GM11168 (cell line): Measurements from ENCODE around the gene IGF2BP3.

Source experiments
- in situ Hi-C: fragments of 300-500 bp; cut with MboI; formaldehyde crosslinking; loops from one replicate; pipeline ENCODE4 v1.12.0; 2022; ENCODE audit warnings: low sequenced_read_pairs; ENCODE audit not compliant: unreplicated experiment

IGF2BP3 gene

DNA sequence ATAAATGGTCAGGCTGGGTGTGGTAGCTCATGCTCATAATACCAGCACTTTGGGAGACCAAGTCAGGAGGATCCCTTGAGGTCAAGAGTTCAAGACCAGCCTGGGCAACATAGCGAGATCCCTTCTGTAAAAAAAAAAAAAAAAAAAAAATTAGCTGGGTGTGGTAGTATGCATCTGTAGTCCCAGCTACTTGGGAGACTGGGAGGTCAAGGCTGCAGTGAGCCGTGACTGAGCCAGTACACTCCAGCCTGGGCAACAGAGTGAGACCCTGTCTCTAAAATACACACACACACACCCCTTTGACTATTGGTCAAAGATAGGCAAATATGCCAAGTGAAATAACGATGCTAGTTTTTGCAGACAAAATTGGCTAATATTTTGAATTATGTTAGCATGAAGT lies 80.6 kb downstream of the IGF2BP3 start:
- in situ Hi-C loops: no loop called here

DNA sequence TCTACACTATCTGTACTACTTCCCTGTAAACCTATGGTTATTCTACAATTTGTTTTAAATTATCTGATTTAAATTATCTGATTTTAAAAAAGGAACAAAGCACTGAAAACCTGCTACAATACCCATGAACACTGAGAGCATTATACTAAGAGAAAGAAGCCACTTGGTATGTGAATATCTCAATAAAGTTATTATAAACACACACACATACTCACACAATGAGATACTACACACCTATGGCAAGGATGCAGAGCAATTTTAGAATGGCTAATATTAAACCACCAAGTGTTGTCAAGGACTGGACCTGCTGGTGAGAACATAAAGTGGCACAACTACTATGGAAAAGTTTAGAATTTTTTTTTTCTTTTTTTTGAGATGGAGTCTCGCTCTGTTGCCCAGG lies 82.7 kb downstream of the IGF2BP3 start:
- in situ Hi-C loops: no loop called here

DNA sequence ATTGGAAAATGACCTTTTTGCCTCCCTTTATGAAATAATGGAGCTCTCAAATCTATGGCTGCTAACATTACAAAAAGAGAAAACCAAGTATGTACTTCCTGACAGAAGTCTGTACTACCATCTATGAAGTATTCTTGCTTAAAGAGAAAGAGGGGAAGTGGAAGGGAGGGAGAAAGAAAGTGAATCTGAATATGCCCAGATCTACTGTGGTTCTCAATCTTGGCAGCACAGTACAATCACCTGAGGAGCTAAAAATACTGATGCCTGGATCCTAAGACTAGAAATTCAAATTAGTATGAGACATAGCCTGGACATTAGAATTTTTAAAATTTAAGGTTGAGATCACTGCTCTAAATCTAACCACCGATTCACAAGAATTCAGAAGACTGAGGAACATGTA lies 85.2 kb downstream of the IGF2BP3 start:
- in situ Hi-C loops: no loop called here

DNA sequence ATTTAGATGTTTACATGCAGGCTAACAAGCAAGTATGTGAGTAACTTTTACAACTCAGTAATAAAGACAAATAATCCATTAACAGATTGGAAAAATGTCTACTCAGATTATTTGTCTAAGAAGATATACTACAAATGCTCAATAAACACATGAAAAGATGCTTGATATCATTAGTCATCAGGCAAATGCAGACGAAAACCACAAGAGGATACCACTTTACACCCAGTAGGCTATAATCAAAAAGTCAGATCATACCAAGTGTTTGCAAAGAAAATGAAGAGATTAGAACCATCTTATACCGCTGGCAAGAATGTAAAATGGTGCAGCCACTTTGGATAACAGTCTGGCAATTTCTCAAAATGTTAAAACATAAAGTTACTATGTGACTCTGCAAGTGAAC lies 87.1 kb downstream of the IGF2BP3 start:
- in situ Hi-C loops: no loop called here

DNA sequence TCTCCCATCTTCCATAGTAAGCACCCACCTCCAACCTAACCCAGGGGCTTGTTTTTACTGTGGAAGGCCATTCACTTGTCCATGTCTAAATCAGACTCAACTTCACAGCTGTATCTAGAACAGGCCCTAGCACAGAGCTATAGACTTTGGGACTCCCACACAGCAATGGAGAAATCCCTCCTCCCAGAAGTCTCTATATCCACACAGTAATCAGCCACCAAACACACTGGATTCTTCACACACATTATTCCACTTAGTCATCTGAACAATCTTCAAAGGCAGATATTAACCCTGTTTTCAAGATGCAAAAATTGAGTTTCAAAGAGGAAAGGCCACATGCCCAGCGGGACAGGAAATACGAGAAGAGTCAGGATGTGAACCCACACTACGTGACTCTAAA lies 89.3 kb downstream of the IGF2BP3 start:
- in situ Hi-C loops: no loop called here

DNA sequence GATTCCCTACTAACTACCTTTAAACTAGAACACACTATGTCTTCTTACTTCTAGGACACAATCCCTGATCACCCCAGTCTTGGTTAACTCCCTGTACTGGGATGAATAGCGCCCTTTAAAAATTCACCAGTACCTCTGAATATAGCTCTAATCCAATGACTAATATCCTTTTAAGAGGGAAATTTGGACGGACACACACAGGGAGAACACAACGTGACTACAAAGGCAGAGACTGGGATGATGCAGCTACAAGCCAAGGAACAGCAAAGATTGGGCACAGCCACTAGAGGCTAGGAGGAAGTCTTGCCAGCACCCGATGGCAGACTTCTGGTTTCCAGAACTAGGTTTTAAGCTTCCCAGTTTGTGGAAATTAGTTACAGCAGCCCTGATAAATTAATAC lies 89.7 kb downstream of the IGF2BP3 start:
- in situ Hi-C loops: no loop called here

DNA sequence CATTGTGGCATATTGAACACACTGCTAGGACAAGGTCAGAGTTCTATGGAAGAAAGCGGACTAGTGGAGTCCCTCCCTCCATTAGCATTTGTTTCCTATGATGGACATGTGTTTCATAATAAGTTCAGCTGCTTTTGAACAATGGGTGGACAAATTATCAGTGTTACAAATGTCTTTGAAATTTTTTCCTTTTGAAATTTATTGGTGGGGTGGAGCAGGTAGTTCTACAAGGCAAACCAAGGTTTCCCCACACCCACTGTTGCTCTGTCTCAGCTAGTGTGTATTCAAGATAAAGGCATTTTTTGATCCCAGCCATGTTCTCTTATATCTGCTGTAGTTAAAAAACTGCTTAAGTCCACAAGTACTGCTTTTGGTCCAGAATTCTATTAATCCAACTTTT lies 91.3 kb downstream of the IGF2BP3 start:
- in situ Hi-C loops: no loop called here

DNA sequence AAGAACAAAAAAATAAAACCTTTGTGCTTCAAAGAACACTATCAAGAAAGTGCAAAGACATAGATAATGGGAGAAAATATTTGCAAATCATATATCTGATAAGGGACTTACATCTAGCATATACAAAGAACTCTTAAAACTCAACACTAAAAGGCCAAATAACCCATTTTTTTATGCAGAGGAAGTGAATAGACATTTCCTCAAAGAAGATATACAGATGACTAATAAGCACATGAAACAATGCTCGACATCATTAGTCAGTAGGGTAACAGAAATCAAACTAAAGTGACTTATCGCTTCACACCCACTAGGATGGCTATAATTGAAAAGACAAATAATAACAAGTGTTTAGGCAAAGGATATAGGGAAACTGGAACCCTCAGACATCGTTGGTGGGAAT lies 93.2 kb downstream of the IGF2BP3 start:
- in situ Hi-C loops: no loop called here

DNA sequence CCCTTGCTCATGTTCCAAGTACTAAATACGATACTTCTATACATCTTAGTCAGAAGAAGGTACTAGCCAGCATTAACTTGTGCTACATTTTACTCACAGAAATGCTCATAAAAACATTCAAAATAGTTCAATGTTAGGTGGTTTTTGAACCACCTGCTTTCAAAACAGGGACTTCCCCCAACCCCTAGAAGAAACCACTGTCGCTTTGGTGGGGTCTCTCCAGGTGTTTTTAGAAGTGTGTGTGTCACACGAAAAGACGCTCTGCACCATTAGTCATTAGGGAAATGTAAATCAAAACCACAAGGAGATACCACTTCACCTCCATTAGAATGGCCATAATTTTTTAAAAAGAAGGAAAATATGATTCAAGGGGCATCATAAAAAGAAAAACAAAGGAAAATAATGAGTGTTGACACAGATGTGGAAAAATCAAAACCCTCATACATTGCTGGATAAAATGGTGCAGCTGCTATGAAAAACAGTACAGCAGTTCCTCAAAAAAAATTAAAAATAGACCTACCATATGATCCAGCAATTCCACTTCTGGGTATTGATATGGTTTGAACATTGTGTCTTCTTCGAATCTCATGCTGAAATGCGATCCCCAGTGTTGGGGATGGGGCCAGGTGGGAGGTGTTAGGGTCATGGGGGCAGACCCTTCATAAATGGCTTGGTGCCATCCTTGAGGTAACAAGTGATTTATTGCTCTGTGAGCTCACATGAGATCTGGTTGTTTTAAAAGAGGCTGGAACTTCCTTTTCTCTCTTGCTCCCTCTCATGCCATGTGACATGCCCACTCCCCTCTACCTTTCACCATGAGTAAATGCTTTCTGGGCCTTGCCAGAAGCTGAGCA lies 96.9 kb downstream of the IGF2BP3 start:
- in situ Hi-C loops: no loop called here

DNA sequence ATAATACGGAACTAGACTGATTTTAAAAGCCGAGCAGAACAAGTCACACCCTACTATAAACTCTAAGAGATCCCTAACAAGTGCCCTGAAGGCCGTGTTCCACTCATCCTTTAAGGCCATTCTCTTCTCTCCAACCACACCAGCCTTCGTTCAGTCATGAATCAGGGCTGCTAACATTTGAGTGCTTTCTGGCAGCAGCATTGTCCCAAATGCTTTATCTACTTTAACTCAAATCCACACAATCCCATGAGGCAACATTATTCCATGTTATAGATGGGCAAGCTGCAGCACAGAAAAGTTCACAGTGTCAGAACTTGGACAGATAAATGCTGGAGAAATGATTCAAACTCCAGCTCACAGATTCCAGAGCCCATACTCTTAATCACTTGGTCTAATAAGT lies 97.7 kb downstream of the IGF2BP3 start:
- in situ Hi-C loops: no loop called here

DNA sequence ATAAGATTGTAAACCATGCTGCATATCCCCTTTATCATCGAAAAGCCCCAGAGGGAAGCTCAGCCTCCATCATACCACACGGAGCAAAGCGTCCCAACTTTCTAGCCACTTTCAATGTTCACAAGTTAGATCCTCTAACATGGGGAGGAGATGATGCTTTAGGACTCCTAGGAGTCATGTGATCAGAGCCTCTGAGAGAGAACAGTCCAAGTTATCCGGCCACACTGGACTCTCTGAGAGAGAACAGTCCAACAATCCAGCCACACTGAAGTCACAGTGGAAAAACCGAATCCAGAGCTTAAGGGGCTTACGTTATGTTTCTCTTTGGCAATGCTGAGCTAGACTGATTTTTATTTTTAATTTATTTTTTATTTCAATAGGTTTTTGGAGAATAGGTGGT lies 98.6 kb downstream of the IGF2BP3 start:
- in situ Hi-C loops: no loop called here

DNA sequence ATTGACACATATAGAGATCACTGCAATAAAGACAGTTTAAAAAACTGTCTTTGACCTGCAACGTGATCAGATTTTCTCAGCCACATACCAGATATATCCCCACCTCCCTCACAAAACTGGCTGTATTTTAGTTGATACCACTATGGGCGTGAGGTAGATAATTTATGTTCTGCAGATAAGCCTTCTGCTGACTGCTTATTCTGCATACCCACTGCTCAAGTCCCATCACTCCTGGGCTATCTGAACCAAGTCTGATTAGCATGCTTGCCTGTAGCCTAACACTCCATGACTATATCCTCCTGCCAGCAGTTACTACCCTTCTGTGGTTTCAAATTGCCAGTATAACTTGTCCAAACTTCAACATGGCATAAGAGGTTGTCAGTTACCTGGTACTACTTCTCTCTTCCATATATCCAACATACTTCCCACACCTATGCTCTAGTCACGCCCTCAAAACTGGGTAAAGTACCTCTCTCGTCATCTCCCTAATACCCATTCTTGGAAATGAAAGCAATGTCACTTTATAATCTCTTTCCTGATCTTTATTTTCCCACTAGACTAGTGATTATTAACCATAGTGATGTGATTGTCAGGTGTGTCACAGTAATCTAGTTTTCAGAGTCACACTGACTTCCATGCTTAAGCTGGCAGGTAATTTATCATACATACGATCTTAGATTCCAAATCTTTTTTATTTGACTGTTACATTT lies 100.4 kb downstream of the IGF2BP3 start:
- in situ Hi-C loops: loop anchor here (10.0 kb wide), 1 partner anchor 165 kb away; the partner anchor contains the start of gene TRA2A

DNA sequence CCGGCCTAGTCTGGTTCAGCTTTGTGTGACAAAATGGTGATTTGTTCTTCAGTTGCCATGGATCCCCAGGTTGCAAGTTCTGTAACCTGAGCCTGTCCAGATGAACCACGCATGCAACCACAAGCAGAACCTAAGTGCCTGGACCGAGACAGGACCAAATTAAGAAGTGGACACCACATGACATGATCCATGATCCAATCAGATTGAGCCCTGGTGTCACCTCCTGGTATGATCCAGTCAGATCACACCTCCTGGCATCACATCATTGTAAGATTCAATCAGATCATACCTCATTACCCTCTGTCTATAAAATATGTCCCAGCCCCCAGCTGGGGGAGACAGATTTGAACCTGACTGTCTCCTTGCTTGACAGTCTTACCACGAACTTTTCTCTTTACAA lies 101.2 kb downstream of the IGF2BP3 start:
- in situ Hi-C loops: loop anchor here (10.0 kb wide), 1 partner anchor 166 kb away; the partner anchor contains the start of gene TRA2A

DNA sequence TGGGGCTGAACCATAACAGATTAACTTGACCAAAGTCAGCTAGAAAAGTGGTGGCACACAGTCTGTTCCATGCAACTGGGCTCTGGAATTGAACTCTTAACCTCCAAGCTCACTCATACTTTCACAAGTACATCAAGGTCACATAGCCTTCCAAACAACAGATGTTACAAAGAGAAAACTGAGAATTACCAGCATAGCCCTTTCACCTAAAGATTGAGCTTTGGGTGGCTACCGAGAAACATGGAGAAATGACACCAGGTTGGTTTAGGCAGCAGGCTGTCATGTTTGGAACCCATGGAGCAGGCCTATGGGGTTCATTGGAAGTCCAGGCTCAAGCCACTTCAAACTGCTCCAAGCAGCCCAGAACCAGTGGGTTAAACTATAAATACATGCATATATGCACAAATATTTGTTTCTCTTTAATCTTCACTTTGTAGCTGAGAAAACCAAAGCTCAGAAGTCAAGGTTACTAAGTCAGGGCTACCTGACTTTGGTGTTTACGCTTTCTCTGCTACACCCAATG lies 112.1 kb downstream of the IGF2BP3 start:
- in situ Hi-C loops: no loop called here

DNA sequence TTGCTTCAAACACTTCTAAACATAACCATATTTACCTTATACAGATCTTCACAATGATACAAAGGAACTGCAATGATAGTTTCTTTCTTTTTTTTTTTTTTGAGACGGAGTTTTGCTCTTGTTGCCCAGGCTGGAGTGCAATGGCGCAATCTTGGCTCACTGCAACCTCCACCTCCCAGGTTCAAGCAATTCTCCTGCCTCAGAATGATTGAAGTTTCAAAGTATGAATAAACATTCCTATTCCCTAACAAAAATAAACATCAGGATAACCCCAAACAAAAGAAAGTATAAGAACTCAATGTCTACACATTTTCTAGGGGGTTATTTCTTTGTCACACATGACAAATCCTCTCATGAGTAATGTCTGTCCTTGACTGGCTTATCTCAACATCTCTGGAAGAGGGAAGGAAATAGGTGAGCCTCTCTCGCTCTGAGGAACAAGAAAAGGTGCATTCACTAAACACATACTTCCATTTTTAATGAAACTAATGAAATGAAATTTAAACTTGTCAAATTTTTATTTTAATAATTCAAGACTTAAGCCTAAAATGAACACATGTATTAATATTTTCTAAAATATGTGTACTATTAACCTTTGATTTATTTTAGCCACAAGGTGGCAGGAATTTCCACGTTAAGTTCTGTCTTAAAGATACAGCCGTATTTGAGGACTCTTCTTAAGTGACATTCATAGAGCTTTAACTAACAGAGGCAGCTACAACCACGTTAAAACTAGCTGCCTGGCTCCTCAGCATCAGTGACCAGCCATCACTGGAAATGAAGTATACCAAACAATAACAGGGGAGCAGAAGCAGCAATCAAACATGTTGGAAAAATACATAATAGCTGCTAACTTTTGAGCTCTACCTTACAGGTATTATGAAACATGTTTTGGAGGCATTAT lies 112.8 kb downstream of the IGF2BP3 start:
- in situ Hi-C loops: no loop called here

DNA sequence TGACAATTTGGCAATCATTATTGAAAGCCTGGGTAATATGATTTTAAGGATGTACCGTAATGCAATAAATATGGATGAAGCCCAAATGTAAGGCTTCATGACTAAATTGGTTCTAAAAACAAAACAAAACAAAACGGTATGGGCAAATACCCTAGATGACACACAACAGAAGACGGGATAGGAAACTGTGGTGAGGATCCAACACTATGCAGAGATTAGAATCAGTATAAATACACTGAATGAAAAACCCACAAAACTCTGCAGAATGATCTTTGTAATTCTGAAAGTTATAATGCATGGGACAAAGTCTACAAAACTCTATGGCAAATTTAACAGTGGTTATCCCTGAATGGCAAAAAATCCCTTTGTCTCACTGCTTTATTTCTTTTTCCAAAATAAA lies 113.6 kb downstream of the IGF2BP3 start:
- in situ Hi-C loops: no loop called here

DNA sequence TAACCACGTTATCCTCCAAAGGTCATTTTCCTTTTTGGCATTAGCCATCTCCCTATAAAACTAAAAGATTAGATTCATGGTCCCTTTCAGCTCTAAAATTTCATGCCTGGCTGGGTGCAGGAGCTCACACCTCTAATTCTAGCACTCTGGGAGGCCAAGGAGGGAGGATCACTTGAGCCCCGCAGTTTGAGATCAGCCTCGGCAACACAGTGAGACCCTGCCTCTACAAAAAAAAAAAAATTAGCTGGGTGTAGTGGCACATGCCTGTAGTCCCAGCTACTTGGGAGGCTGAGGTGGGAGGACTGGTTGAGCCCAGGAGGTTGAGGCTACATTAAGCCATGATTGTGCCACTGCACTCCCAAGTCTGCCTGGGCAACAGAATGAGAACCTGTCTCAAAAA lies 114.1 kb downstream of the IGF2BP3 start:
- in situ Hi-C loops: no loop called here

DNA sequence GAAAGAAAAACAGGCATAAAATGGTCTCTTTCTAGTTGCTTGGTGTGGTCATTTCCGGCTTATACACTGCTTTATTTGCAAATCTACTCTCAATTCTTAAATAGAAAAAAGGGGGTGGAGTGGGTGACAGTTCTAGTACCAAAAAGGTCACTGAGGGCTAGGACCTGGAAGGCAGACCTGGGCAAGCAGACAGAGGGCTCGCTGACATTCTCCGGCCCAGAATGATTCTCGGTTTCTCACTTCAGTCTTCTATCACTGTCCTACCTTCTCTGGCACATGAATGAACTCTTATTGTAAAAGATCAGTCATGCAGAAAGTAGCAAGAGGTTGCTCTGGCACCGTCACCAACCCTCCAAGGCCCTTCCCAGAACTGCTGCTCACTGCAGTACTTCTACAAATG lies 117.1 kb downstream of the IGF2BP3 start:
- in situ Hi-C loops: no loop called here

DNA sequence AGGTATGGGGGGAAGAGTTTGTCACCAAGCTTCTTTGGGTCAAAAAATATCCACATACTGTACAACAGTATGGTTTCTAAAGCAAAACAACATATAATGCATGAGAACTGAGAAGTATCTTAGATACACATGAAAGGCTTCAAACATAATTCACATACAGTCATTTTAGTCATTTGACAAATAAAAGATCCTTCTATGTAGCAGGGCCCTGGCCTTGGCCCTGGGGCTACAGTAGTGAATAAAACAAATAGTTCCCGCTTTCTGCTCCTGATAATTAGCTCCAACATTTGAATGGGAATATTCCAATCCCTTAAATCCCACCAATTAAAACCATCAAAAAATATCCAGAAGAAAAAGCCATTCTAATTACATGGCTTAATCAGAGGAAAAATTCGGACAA lies 119.8 kb downstream of the IGF2BP3 start:
- in situ Hi-C loops: no loop called here

DNA sequence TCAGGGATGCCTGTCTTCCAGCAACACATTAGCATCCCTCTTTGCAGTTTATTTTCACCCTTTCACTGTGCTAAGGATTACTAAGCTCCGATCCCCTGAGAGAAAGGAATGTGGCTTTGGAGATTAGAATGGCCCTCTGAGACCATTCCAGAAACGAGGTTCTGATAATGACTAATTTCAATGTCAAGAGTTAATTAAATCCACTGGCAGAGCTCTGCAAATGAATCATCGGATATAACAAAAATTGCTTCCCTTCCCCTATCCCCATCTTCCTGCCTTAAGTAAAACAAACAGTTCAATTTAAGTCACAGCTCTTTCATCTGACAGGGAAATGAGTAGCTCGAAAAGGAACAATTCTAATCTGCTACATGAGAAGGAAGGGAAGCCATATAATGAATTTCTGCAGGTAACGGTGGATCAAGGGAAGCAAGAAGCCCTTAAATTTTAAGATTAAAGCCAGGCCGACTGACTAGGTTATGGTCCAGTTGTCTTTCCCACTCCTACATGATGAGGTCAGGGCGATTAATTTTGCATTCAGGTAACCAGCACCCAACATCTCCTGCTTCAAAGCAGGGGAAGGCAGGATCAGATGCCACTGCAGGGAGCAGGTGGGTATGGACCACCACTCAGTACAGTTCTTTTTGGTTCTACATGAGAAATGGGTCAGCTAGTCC lies 120.7 kb downstream of the IGF2BP3 start:
- in situ Hi-C loops: no loop called here
